Measurements from ENCODE around the gene NID2. TPM values are rescaled to one million over a fixed set of nuclear protein-coding genes. Genes with fewer than 3 reads are reported as not detected.

The NID2 gene
- total RNA-seq, 8 experiments from 2014 or later = 0.63 to 91.1 (median 1.6) TPM

- ATAC-seq (replicated peaks in 6 of 8) = no peak
- H3K27ac ChIP-seq = no peak overlapping the region
- H3K4me3 ChIP-seq = no peak overlapping the region
- no peaks in the 10 kb centered on the region for H3K4me1 ChIP-seq (replicated peaks in 1 of 2)
- in situ Hi-C loops (cut with MboI; ENCODE audit: low pct_unique_long_range_greater_than_20kb in 2 of 9, low sequenced_read_pairs in 9 of 9, unreplicated experiment in 9 of 9) = no loop called here
Measured at GRCh38 chr14:52059649-52060048, 9.2 kb downstream of the NID2 start.

DNA sequence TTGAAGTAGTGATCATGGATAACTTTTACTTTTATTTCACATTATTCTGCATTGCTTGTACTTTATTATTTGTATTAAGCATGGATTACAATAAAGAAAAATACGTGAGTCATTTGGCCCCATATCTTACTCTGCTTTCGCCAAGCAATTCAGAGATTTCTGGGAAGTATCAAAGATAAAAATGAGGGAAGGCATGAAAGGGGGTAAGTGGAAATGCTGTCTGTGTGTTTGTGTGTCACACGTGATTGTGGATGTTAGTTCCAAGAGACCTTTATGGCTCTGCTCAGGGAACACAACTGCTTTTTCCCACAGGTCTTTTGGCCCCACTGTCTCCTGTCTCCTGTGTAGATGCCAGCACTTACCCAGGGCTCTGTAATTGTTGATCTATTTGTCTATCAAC lies 10.5 kb downstream of the NID2 start:
- no peak for ATAC-seq (replicated peaks in 6 of 8)
- in situ Hi-C loops (cut with MboI; ENCODE audit: low pct_unique_long_range_greater_than_20kb in 2 of 9, low sequenced_read_pairs in 9 of 9, unreplicated experiment in 9 of 9) = no loop called here
- no peak overlapping the region for H3K27ac ChIP-seq
- H3K4me1 ChIP-seq (replicated peaks in 1 of 2) = no peaks in the 10 kb centered on the region
- 60 to 94% (median 81%) methylated on average over 1 to 3 of the region's 3 CpGs; no CpG with 5 or more reads in 3 of the 10 experiments for WGBS, 10 experiments
- H3K4me3 ChIP-seq = no peak overlapping the region

DNA sequence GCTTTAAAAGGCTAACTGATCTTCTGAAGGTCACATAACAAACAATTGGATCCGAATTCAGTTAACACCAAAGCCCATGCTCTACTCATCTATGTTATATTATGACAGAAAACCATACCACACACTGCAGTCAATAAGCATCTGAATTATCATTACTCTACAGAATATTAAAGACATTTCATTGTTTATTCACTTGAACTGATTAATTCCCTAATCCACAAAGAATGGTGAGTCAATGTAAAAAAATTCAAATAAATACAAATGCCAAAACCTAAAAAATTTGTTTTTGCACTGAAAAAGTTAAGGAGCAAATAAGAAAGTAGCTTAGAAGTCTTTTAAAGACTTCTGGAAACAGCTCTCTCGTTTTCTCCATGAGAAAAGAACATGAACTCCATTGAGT lies 13.7 kb downstream of the NID2 start:
- 0 to 100% (median 50%) methylated on average over 1 to 2 of the region's 2 CpGs for WGBS, 10 experiments
- H3K4me1 ChIP-seq (replicated peaks in 1 of 2) = no peaks in the 10 kb centered on the region
- H3K27ac ChIP-seq = no peak overlapping the region
- no peak for ATAC-seq (replicated peaks in 6 of 8)
- no peak overlapping the region for H3K4me3 ChIP-seq
- in situ Hi-C loops (cut with MboI; ENCODE audit: low pct_unique_long_range_greater_than_20kb in 2 of 9, low sequenced_read_pairs in 9 of 9, unreplicated experiment in 9 of 9) = no loop called here

DNA sequence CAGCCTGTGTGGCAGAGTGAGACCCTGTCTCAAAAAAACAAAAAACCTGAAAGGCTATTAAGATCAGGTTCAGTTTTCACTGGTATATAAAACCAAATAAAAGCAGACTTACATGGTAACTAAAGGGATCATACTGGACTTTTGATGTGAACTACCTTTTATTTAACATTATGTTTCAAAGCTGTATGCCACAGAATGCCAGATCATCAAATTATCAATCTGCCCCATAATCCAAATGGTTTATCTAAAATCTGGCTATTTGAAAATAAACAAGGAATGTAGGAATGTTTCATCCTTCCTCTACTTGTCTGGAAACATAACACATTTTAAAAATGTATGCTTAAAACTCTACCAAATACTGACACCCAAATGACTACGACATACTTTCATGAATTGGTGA lies 14.2 kb downstream of the NID2 start:
- H3K4me1 ChIP-seq (replicated peaks in 1 of 2) = no peaks in the 10 kb centered on the region
- H3K27ac ChIP-seq = no peak overlapping the region
- in situ Hi-C loops (cut with MboI; ENCODE audit: low pct_unique_long_range_greater_than_20kb in 2 of 9, low sequenced_read_pairs in 9 of 9, unreplicated experiment in 9 of 9) = no loop called here
- WGBS, 10 experiments = 0 to 57% (median 0%) methylated on average over 1 of the region's 1 CpG; no CpG with 5 or more reads in 3 of the 10 experiments
- ATAC-seq (replicated peaks in 6 of 8) = no peak
- no peak overlapping the region for H3K4me3 ChIP-seq

DNA sequence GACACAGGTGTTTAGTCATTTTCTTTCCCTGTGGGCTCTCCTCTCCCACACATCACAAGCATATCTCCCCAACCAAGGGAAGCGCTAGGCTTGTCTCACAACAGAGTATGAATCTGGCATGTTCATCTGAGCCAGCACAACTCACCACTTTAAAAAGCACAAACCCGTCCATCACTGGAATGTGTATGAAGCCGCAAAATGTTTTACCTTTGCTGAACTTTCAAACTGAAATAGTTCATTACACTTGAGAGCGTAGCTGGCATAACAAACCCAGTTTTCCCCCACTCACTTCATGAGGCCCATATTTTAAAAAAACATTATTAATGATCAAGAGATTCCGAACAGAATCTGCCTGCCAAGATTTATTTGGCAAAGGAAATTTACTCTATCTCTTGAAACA lies 15.8 kb downstream of the NID2 start:
- ATAC-seq (replicated peaks in 6 of 8) = no peak
- in situ Hi-C loops (cut with MboI; ENCODE audit: low pct_unique_long_range_greater_than_20kb in 2 of 9, low sequenced_read_pairs in 9 of 9, unreplicated experiment in 9 of 9) = no loop called here
- Histone ChIP-seq H3K4me1 (replicated peaks in 1 of 2) (no peaks in the 10 kb centered on the region), H3K4me3 (no peak overlapping the region), H3K27ac (no peak overlapping the region)
- WGBS, 10 experiments = 25 to 100% (median 90%) methylated on average over 2 to 5 of the region's 5 CpGs; no CpG with 5 or more reads in 1 of the 10 experiments

- ATAC-seq (replicated peaks in 6 of 8) = no peak
- WGBS, 10 experiments = 4 to 100% (median 91%) methylated on average over 2 to 7 of the region's 7 CpGs; no CpG with 5 or more reads in 3 of the 10 experiments
- in situ Hi-C loops (cut with MboI; ENCODE audit: low pct_unique_long_range_greater_than_20kb in 2 of 9, low sequenced_read_pairs in 9 of 9, unreplicated experiment in 9 of 9) = no loop called here
- no peak overlapping the region for H3K27ac ChIP-seq
- no peaks in the 10 kb centered on the region for H3K4me1 ChIP-seq (replicated peaks in 1 of 2)
- H3K4me3 ChIP-seq = no peak overlapping the region
Measured at GRCh38 chr14:52052288-52052943, 16.4 kb downstream of the NID2 start.

DNA sequence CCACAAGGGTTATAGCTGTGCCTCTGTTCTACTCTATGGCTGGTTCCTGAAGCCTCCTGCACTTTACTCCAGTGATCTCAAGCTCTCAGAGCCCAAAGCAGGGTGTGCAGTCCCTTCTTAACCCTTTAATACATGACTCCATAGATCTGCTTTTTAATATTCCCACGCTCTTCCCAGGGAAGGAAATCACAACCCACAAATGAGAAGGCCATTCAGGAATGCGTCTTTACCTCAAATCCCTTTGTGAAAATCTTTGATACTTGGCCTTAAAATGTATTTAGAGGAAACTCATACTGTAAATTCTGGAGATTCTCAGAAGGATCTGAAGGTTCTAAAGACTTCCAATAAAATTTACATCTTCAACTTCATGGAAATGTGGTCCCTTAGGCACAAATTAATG lies 17.0 kb downstream of the NID2 start:
- 50 to 100% (median 69%) methylated on average over 1 to 2 of the region's 2 CpGs; no CpG with 5 or more reads in 6 of the 10 experiments for WGBS, 10 experiments
- in situ Hi-C loops (cut with MboI; ENCODE audit: low pct_unique_long_range_greater_than_20kb in 2 of 9, low sequenced_read_pairs in 9 of 9, unreplicated experiment in 9 of 9) = no loop called here
- Histone ChIP-seq H3K4me3 (no peak overlapping the region), H3K4me1 (replicated peaks in 1 of 2) (no peaks in the 10 kb centered on the region), H3K27ac (no peak overlapping the region)
- ATAC-seq (replicated peaks in 6 of 8) = no peak

DNA sequence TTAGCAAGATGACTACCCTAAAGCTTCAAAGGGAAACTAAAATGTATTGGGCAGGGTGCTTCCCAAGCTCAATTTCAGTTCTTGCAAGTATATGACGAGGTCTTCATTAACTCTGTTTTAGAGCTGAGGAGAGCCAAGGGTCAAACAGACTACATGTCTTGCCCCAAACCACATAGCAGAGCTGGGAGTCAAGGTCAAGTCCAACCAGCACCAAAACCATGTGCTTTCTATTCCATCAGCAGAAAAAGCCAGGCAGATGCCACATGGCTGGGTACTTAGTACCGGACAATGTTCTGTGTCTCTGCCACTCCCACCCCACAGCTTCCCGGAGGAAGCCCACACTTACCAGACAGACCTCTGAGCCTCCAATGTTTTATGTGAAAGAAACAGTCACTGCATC lies 17.6 kb downstream of the NID2 start:
- Histone ChIP-seq H3K4me1 (replicated peaks in 1 of 2) (no peaks in the 10 kb centered on the region), H3K27ac (no peak overlapping the region), H3K4me3 (no peak overlapping the region)
- ATAC-seq (replicated peaks in 6 of 8) = no peak
- in situ Hi-C loops (cut with MboI; ENCODE audit: low pct_unique_long_range_greater_than_20kb in 2 of 9, low sequenced_read_pairs in 9 of 9, unreplicated experiment in 9 of 9) = no loop called here
- WGBS, 10 experiments = 52 to 100% (median 85%) methylated on average over 1 to 3 of the region's 3 CpGs; no CpG with 5 or more reads in 2 of the 10 experiments

GRCh38 chr14:52049721-52050588 lies 18.9 kb downstream of the NID2 start:
- 37 to 85% (median 58%) methylated on average over 1 to 4 of the region's 6 CpGs; no CpG with 5 or more reads in 3 of the 10 experiments for WGBS, 10 experiments
- H3K27ac ChIP-seq = no peak overlapping the region
- in situ Hi-C loops (cut with MboI; ENCODE audit: low pct_unique_long_range_greater_than_20kb in 2 of 9, low sequenced_read_pairs in 9 of 9, unreplicated experiment in 9 of 9) = loop anchor here in 1 of 9 experiments (25.0 kb wide), 1 partner anchor 212 kb away; the partner anchor contains the start of gene PTGDR

GRCh38 chr14:52049271-52049670 lies 19.6 kb downstream of the NID2 start:
- WGBS, 10 experiments = 27 to 100% (median 82%) methylated on average over 1 to 4 of the region's 5 CpGs
- Histone ChIP-seq H3K27ac (no peak overlapping the region), H3K4me1 (replicated peaks in 1 of 2) (no peaks in the 10 kb centered on the region), H3K4me3 (no peak overlapping the region)
- ATAC-seq (replicated peaks in 6 of 8) = no peak
- in situ Hi-C loops (cut with MboI; ENCODE audit: low pct_unique_long_range_greater_than_20kb in 2 of 9, low sequenced_read_pairs in 9 of 9, unreplicated experiment in 9 of 9) = loop anchor here in 1 of 9 experiments (25.0 kb wide), 1 partner anchor 213 kb away; the partner anchor contains the start of gene PTGDR

More at GRCh38 chr14:52049721-52050588, 18.9 kb downstream of the NID2 start:
- no peak overlapping the region for H3K4me3 ChIP-seq
- no peak for ATAC-seq (replicated peaks in 6 of 8)
- no peaks in the 10 kb centered on the region for H3K4me1 ChIP-seq (replicated peaks in 1 of 2)

GRCh38 chr14:52048641-52049204 lies 20.1 kb downstream of the NID2 start:
- in situ Hi-C loops (cut with MboI; ENCODE audit: low pct_unique_long_range_greater_than_20kb in 2 of 9, low sequenced_read_pairs in 9 of 9, unreplicated experiment in 9 of 9) = loop anchor here in 1 of 9 experiments (25.0 kb wide), 1 partner anchor 214 kb away; the partner anchor contains the start of gene PTGDR
- no peak for ATAC-seq (replicated peaks in 6 of 8)
- Histone ChIP-seq H3K4me1 (replicated peaks in 1 of 2) (no peaks in the 10 kb centered on the region), H3K4me3 (no peak overlapping the region), H3K27ac (no peak overlapping the region)
- 25 to 100% (median 52%) methylated on average over 1 to 3 of the region's 3 CpGs; no CpG with 5 or more reads in 3 of the 10 experiments for WGBS, 10 experiments

- in situ Hi-C loops (cut with MboI; ENCODE audit: low pct_unique_long_range_greater_than_20kb in 2 of 9, low sequenced_read_pairs in 9 of 9, unreplicated experiment in 9 of 9) = loop anchor here in 1 of 9 experiments (25.0 kb wide), 1 partner anchor 214 kb away; the partner anchor contains the start of gene PTGDR
- H3K27ac ChIP-seq = no peak overlapping the region
- ATAC-seq (replicated peaks in 6 of 8) = no peak
- 83 to 100% (median 94%) methylated on average over 1 to 9 of the region's 10 CpGs; no CpG with 5 or more reads in 1 of the 10 experiments for WGBS, 10 experiments
- H3K4me1 ChIP-seq (replicated peaks in 1 of 2) = no peaks in the 10 kb centered on the region
- H3K4me3 ChIP-seq = no peak overlapping the region
Measured at GRCh38 chr14:52048116-52048515, 20.7 kb downstream of the NID2 start.
